ENCODE results near the gene MGAT5B. TPM values are rescaled to one million over a fixed set of nuclear protein-coding genes. Genes with fewer than 3 reads are reported as not detected.

MGAT5B gene
- total and polyA plus RNA-seq, 4 donors = 0.02 to 0.25 TPM; not detected in 2

DNA sequence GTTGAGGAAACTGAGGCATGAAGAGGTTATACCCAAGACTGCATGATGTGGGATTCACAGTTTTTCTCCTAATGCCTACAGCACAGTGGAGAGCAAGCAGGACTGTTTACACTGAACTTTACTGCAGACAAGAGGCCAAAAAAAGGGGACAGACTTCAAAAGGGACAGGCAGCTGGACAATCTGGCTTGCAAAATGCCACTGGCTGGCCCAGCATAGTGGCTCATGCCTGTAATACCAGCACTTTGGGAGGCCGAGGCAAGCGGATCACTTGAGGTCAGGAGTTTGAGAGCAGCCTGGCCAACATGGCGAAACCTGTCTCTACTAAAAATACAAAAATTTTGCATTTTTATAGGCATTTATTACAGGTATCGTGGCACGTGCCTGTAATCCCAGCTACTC lies 2.0 kb upstream of the MGAT5B start (continued):
- TF ChIP-seq HNF4A (conservative IDR thresholded peaks at IDR 0.05) = no peak
- TF ChIP-seq RAD21 (IDR thresholded peaks at IDR 0.05) = no peak
- TF ChIP-seq, protein P1, sequence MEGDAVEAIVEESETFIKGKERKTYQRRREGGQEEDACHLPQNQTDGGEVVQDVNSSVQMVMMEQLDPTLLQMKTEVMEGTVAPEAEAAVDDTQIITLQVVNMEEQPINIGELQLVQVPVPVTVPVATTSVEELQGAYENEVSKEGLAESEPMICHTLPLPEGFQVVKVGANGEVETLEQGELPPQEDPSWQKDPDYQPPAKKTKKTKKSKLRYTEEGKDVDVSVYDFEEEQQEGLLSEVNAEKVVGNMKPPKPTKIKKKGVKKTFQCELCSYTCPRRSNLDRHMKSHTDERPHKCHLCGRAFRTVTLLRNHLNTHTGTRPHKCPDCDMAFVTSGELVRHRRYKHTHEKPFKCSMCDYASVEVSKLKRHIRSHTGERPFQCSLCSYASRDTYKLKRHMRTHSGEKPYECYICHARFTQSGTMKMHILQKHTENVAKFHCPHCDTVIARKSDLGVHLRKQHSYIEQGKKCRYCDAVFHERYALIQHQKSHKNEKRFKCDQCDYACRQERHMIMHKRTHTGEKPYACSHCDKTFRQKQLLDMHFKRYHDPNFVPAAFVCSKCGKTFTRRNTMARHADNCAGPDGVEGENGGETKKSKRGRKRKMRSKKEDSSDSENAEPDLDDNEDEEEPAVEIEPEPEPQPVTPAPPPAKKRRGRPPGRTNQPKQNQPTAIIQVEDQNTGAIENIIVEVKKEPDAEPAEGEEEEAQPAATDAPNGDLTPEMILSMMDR (IDR thresholded peaks at IDR 0.05; ENCODE audit: low read depth, low read length, missing input control) = no peak

DNA sequence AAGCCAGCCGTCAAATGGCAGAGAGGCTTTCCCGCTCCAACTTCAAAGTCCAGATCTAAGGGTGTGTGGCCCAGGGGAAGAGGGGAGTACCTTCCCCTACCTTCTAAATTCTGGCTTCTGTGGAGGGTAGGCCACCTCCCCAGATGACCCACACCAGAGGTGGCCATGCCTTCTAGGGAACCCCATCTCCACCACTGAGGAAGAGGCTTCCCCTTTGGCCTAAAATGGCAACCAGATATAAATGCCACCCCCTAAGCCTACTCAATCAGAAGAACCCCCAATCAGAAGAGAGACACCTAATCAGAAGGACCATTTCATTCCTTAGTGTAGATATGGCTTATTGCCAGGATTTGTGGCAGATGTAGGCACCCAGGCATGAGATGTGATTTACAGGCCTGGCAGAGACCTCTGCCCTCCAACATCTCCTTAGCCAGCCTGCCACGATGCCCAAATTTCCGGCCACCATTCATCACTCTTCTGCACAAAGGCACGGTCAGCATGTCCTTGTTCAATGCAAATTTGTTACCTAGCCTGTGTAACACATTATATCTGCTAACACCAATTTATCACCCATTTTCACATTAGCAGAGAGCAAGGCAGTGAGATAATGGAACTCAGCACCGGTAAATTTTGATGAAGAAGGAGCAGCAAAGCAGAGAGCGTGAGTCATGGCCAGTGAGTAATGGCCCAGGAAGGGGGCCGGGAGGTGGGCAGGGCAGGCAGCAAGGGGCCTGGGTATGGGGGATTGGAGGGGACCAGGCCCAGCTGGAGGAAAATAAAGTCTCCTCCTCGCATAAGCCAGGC lies 1.2 kb upstream of the MGAT5B start:
- TF ChIP-seq, protein P2, sequence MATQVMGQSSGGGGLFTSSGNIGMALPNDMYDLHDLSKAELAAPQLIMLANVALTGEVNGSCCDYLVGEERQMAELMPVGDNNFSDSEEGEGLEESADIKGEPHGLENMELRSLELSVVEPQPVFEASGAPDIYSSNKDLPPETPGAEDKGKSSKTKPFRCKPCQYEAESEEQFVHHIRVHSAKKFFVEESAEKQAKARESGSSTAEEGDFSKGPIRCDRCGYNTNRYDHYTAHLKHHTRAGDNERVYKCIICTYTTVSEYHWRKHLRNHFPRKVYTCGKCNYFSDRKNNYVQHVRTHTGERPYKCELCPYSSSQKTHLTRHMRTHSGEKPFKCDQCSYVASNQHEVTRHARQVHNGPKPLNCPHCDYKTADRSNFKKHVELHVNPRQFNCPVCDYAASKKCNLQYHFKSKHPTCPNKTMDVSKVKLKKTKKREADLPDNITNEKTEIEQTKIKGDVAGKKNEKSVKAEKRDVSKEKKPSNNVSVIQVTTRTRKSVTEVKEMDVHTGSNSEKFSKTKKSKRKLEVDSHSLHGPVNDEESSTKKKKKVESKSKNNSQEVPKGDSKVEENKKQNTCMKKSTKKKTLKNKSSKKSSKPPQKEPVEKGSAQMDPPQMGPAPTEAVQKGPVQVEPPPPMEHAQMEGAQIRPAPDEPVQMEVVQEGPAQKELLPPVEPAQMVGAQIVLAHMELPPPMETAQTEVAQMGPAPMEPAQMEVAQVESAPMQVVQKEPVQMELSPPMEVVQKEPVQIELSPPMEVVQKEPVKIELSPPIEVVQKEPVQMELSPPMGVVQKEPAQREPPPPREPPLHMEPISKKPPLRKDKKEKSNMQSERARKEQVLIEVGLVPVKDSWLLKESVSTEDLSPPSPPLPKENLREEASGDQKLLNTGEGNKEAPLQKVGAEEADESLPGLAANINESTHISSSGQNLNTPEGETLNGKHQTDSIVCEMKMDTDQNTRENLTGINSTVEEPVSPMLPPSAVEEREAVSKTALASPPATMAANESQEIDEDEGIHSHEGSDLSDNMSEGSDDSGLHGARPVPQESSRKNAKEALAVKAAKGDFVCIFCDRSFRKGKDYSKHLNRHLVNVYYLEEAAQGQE (IDR thresholded peaks at IDR 0.05) = no peak
- TF ChIP-seq HNF4A (conservative IDR thresholded peaks at IDR 0.05) = no peak
- 69% methylated on average over 9 of the region's 9 CpGs for WGBS
- Histone ChIP-seq H3K36me3 (ENCODE audit: control insufficient read depth in 4 of 4, insufficient read depth in 3 of 4, low read depth in 1 of 4, low read length in 3 of 4) (no peaks in the 10 kb centered on the region), H3K27ac (ENCODE audit: low read depth in 1 of 2, low read length in 2 of 2) (no peak overlapping the region), H3K4me3 (ENCODE audit: low read depth in 1 of 3, low read length in 3 of 3) (no peak overlapping the region), H3K9ac (ENCODE audit: low read depth in 1 of 2, low read length in 2 of 2) (no peak overlapping the region), H3K27me3 (ENCODE audit: control insufficient read depth in 4 of 4, insufficient read depth in 4 of 4, low read length in 3 of 4) (peaks cover 0 to 8% (median 4%) of the 10 kb centered on the region in 4 donors), H3K9me3 (ENCODE audit: control insufficient read depth in 4 of 4, low read length in 3 of 4) (no peaks in the 10 kb centered on the region), H3K4me1 (ENCODE audit: control insufficient read depth in 4 of 4, insufficient read depth in 4 of 4, low read length in 3 of 4) (peaks cover 5 to 15% (median 9%) of the 10 kb centered on the region in 4 donors)
- no peak for DNase-seq (ENCODE audit: low spot score)

DNA sequence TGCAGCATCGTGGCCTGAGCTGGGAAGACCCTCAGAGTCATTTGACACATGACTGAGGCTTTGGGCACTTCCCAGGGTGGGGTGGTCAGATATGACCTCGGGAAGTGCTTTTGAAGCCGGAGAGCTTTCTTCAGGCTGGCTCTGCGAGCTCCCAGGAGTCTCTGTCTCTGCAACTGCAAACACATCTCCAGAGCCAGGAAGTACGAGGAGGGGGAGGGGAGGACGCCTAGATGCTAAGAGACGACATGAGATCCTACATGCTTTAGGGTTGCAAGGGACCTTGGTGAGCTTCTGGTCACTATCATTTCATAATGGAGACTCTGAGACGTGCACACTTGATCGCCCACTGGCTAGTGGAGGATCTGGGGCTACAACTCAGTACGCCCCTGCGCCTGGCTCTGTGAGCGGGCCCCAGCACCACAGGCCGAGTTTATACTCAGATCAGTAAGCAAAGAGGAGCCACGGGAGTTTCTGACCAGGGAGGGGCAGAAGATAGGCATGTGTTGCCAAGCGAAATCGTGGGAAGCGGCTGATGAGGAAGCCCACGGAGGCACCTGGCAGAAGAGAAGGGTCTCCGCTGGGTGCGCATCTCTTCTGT lies 527 bp upstream of the MGAT5B start:
- Histone ChIP-seq H3K4me1 (ENCODE audit: control insufficient read depth in 4 of 4, insufficient read depth in 4 of 4, low read length in 3 of 4) (peaks cover 5 to 15% (median 9%) of the 10 kb centered on the region in 4 donors), H3K4me3 (ENCODE audit: low read depth in 1 of 3, low read length in 3 of 3) (no peak overlapping the region), H3K9me3 (ENCODE audit: control insufficient read depth in 4 of 4, low read length in 3 of 4) (no peaks in the 10 kb centered on the region), H3K27me3 (ENCODE audit: control insufficient read depth in 4 of 4, insufficient read depth in 4 of 4, low read length in 3 of 4) (peaks cover 0 to 8% (median 4%) of the 10 kb centered on the region in 4 donors), H3K9ac (ENCODE audit: low read depth in 1 of 2, low read length in 2 of 2) (no peak overlapping the region), H3K36me3 (ENCODE audit: control insufficient read depth in 4 of 4, insufficient read depth in 3 of 4, low read depth in 1 of 4, low read length in 3 of 4) (no peaks in the 10 kb centered on the region), H3K27ac (ENCODE audit: low read depth in 1 of 2, low read length in 2 of 2) (no peak overlapping the region)
- WGBS = 19% methylated on average over 20 of the region's 20 CpGs
- no peak for TF ChIP-seq RXRA (IDR thresholded peaks at IDR 0.05)
- no peak for TF ChIP-seq GABPA (IDR thresholded peaks at IDR 0.05 in 1 of 2, conservative IDR thresholded peaks at IDR 0.05 in 1 of 2)
- TF ChIP-seq YY1 (IDR thresholded peaks at IDR 0.05) = no peak
- no peak for DNase-seq (ENCODE audit: low spot score)
